ENCODE results near the gene CDON.
"Not testable (repeated sequence)": the region's sequence is repeated elsewhere in the genome, so short reads cannot be mapped to it uniquely, and the experiment has no call there.

The CDON gene

GRCh38 chr11:125918140-125918840 lies 144.4 kb downstream of the CDON start:
- DNase-seq = no peak

- DNase-seq = no peak
Measured at GRCh38 chr11:125916683-125917347, 145.9 kb downstream of the CDON start.

- not testable (repeated sequence) for DNase-seq
Measured at GRCh38 chr11:125914601-125915000, 148.1 kb downstream of the CDON start.

- DNase-seq = no peak
Measured at GRCh38 chr11:125910226-125910849, 152.3 kb downstream of the CDON start.

Measured in NCI-H510A (cell line).